OCI-LY7 (cell line): ENCODE measurements around the gene DEPDC1B. TPM values are rescaled to one million over a fixed set of nuclear protein-coding genes. Genes with fewer than 3 reads are reported as not detected.

Experiments used
- BruUV-seq: library from RNA; stranded (reverse); fragments of 400-500 nt; replicated peaks from 2 replicates; lab custom pipeline; 2021; lab: Mats Ljungman, UMichigan
- CTCF ChIA-PET: fragments of 300-600 bp; sonication (Branson Sonifier 250); formaldehyde crosslinking; loops from one replicate; lab custom pipeline; 2022; ENCODE audit warnings: antibody characterized with exemption; ENCODE audit not compliant: unreplicated experiment; lab: Charles Lee
- POLR2A ChIA-PET: fragments of 300-600 bp; sonication (Branson Sonifier 250); formaldehyde crosslinking; loops from one replicate; lab custom pipeline; 2022; ENCODE audit warnings: antibody characterized with exemption; lab: Charles Lee
- DNase-seq: peaks from one replicate; pipeline ENCODE4 v3.0.0-alpha.2; 2015; ENCODE audit warnings: low spot score
- H2AFZ ChIP-seq: fragments of 200-600 bp; sonication (generic), shearing (Covaris generic); 2 replicates; pipeline ENCODE4 v1.6.1; 2014; ENCODE audit warnings: mild to moderate bottlenecking, antibody characterized with exemption, low read length, moderate library complexity
- H3K27ac ChIP-seq: fragments of 200-600 bp; sonication (generic); 2 replicates; pipeline ENCODE4 v1.5.1; 2014; ENCODE audit warnings: mixed run types, low read depth, mild to moderate bottlenecking, moderate library complexity, low read length, inconsistent platforms; ENCODE audit not compliant: poor library complexity, severe bottlenecking
- H3K36me3 ChIP-seq: fragments of 200-600 bp; sonication (generic); 2 replicates; pipeline ENCODE4 v1.6.1; 2014; ENCODE audit warnings: mild to moderate bottlenecking, antibody characterized with exemption, low read length, moderate library complexity, mixed read lengths; ENCODE audit not compliant: insufficient read depth
- H3K4me1 ChIP-seq: fragments of 200-600 bp; sonication (generic); 2 replicates; pipeline ENCODE4 v1.5.1; 2014; ENCODE audit warnings: mild to moderate bottlenecking, low read length; ENCODE audit not compliant: insufficient read depth, poor library complexity, severe bottlenecking
- H3K4me2 ChIP-seq: fragments of 200-600 bp; sonication (generic); 2 replicates; pipeline ENCODE4 v1.6.1; 2014; ENCODE audit warnings: mild to moderate bottlenecking, low read length
- H3K4me3 ChIP-seq: fragments of 200-600 bp; sonication (generic); 2 replicates; pipeline ENCODE4 v1.5.1; 2014; ENCODE audit warnings: mild to moderate bottlenecking, low read depth, low read length; ENCODE audit not compliant: poor library complexity, severe bottlenecking
- H3K79me2 ChIP-seq: fragments of 200-600 bp; sonication (generic); 2 replicates; pipeline ENCODE4 v1.6.1; 2016; ENCODE audit warnings: low read depth, mild to moderate bottlenecking, low read length, moderate library complexity, mixed read lengths; ENCODE audit not compliant: insufficient read depth
- H3K9me2 ChIP-seq: fragments of 200-600 bp; sonication (generic); 2 replicates; pipeline ENCODE4 v1.6.1; 2016; ENCODE audit warnings: mild to moderate bottlenecking, low read length, mixed read lengths; ENCODE audit not compliant: insufficient read depth
- H3K9me3 ChIP-seq: fragments of 200-600 bp; sonication (generic); 2 replicates; pipeline ENCODE4 v1.6.1; 2014; ENCODE audit warnings: mild to moderate bottlenecking, mixed run types, low read length, mixed read lengths
- H4K20me1 ChIP-seq: fragments of 200-600 bp; sonication (generic); 2 replicates; pipeline ENCODE4 v1.6.1; 2014; ENCODE audit warnings: mild to moderate bottlenecking, antibody characterized with exemption, low read length, moderate library complexity, mixed read lengths; ENCODE audit not compliant: insufficient read depth
- CTCF ChIP-seq: fragments of 200-600 bp; sonication (generic); conservative IDR thresholded peaks from 2 replicates; pipeline ENCODE4 v1.5.1; 2014; ENCODE audit warnings: mild to moderate bottlenecking, antibody characterized with exemption, low read length, moderate library complexity, mixed read lengths
- EZH2phosphoT487 ChIP-seq: fragments of 200-600 bp; sonication (generic); IDR thresholded peaks from 2 replicates; pipeline ENCODE4 v1.6.1; 2018; ENCODE audit warnings: low read depth, borderline replicate concordance, mild to moderate bottlenecking, mixed run types, antibody characterized with exemption, low read length, moderate library complexity, mixed read lengths
- intact Hi-C: fragments of 100-400 bp; cut with micrococcal nuclease; formaldehyde crosslinking; loops from one replicate; pipeline ENCODE4 v1.10.0; 2022; ENCODE audit not compliant: unreplicated experiment
- total RNA-seq, 2 experiments: library from RNA; depleted of rRNA in 1 of 2; stranded (reverse); fragments of >200 nt in 1 of 2; shearing (Covaris generic) in 1 of 2; gene quantifications; 2 replicates each; pipeline ENCODE4 v1.2.3, GENCODE V29; 2014 to 2022

Gene DEPDC1B
- total RNA-seq, 2 experiments from 2014 or later: 43.7 to 47.6 TPM

DNA sequence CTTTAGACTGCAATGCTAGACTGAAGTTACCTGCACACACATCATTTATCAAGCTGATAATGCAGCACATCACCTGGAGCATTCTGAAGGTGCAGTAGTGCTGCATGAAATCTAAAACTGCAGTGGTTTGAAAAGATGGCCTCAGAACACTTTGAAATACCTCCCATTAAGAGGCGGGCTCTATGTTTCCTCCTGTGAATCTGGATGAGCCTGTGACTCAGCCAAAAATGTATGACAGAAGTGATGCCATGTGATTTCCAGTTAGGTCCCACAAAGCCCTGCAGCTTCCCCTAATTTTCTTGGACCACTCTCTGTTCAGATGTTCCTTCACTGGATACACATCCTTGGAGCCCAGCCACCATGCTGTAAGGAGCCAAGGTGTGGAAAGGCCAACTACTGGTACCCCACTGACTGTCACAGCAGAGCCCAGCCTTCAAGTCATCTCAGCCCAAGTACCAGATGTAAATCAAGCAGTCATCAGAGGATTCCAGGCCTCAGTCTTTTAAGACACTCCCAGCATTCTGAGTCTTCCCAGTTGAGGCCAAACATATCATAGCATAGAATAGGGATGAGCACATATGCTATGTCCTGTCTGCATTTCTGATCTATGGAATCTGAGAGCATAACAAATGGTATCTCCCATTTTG, 27.2 kb upstream of the DEPDC1B start:
- H3K4me2 ChIP-seq: no peak overlapping the region
- no TSS peak for BruUV-seq
- no peaks in the 10 kb centered on the region for H3K36me3 ChIP-seq
- no peaks in the 10 kb centered on the region for H3K79me2 ChIP-seq
- no peak overlapping the region for H3K4me3 ChIP-seq
- no peaks in the 10 kb centered on the region for H3K9me2 ChIP-seq
- no peaks in the 10 kb centered on the region for H4K20me1 ChIP-seq
- ChIA-PET POLR2A (no interaction called here), CTCF (no interaction called here)
- no peak for DNase-seq
- no peak overlapping the region for H3K27ac ChIP-seq
- no peaks in the 10 kb centered on the region for H3K9me3 ChIP-seq
- no peak overlapping the region for H2AFZ ChIP-seq
- TF ChIP-seq CTCF: no peak
- no peak for TF ChIP-seq EZH2phosphoT487
- intact Hi-C loops: no loop called here
- no peaks in the 10 kb centered on the region for H3K4me1 ChIP-seq

- TF ChIP-seq CTCF (no peak), EZH2phosphoT487 (no peak)
- H3K4me2 ChIP-seq: no peak overlapping the region
- H3K27ac ChIP-seq: no peak overlapping the region
- intact Hi-C loops: no loop called here
- H2AFZ ChIP-seq: no peak overlapping the region
- no peaks in the 10 kb centered on the region for H3K9me3 ChIP-seq
- CTCF ChIA-PET: no interaction called here
- no peaks in the 10 kb centered on the region for H3K79me2 ChIP-seq
- no peaks in the 10 kb centered on the region for H3K9me2 ChIP-seq
- H3K4me3 ChIP-seq: no peak overlapping the region
- BruUV-seq: no TSS peak
- H4K20me1 ChIP-seq: no peaks in the 10 kb centered on the region
- H3K4me1 ChIP-seq: no peaks in the 10 kb centered on the region
- POLR2A ChIA-PET: interaction anchor here (0.6 to 0.7 kb wide), 2 partner anchors 322 to 627 kb away, joined by 3 to 6 read pairs; no protein-coding TSS in a partner anchor
- H3K36me3 ChIP-seq: no peaks in the 10 kb centered on the region
- DNase-seq: no peak
These were observed 24.2 kb upstream of the DEPDC1B start for GRCh38 chr5:60724126-60724525.

GRCh38 chr5:60722416-60722815, 22.4 kb upstream of the DEPDC1B start:
- no peaks in the 10 kb centered on the region for H3K79me2 ChIP-seq
- no peaks in the 10 kb centered on the region for H3K9me2 ChIP-seq
- no peaks in the 10 kb centered on the region for H3K4me1 ChIP-seq
- H3K36me3 ChIP-seq: no peaks in the 10 kb centered on the region
- no peak overlapping the region for H3K27ac ChIP-seq
- no peaks in the 10 kb centered on the region for H4K20me1 ChIP-seq
- intact Hi-C loops: no loop called here
- DNase-seq: no peak
- no peak for TF ChIP-seq EZH2phosphoT487
- H3K4me2 ChIP-seq: no peak overlapping the region
- no peak overlapping the region for H3K4me3 ChIP-seq
- no peak overlapping the region for H2AFZ ChIP-seq
- ChIA-PET CTCF (no interaction called here), POLR2A (no interaction called here)
- no TSS peak for BruUV-seq
- no peaks in the 10 kb centered on the region for H3K9me3 ChIP-seq
